SU-DHL-6 (cell line): ENCODE data around the gene PPT2.
A peak's percentile ranks its signal among the peaks of the same experiment; 100 is the strongest.

Source experiments
- H2AFZ ChIP-seq: fragments of 200-600 bp; sonication (generic); 2 replicates; pipeline ENCODE4 v1.6.1; 2014; ENCODE audit warnings: low read depth, mild to moderate bottlenecking, moderate library complexity, mixed read lengths, antibody characterized with exemption, low read length; ENCODE audit not compliant: severe bottlenecking
- H3F3A ChIP-seq: fragments of 200-600 bp; shearing (Covaris generic); 2 replicates; pipeline ENCODE4 v1.6.0; 2016; ENCODE audit warnings: antibody characterized with exemption, mild to moderate bottlenecking; ENCODE audit not compliant: insufficient read depth
- H3K27ac ChIP-seq: fragments of 200-600 bp; sonication (generic); 2 replicates; pipeline ENCODE4 v1.5.1; 2016; ENCODE audit warnings: low read depth, mild to moderate bottlenecking, low read length, moderate library complexity, mixed read lengths
- H3K27me3 ChIP-seq: fragments of 200-600 bp; sonication (generic), shearing (Covaris generic); 2 replicates; pipeline ENCODE4 v1.6.0; 2014; ENCODE audit warnings: mild to moderate bottlenecking, low read length
- H3K36me3 ChIP-seq: fragments of 200-600 bp; sonication (generic); 2 replicates; pipeline ENCODE4 v1.6.1; 2014; ENCODE audit warnings: mild to moderate bottlenecking, low read length, mixed read lengths
- H3K4me2 ChIP-seq: fragments of 300-600, 200-600 bp; shearing (Covaris generic), sonication (generic); 2 replicates; pipeline ENCODE4 v1.6.0; 2014; ENCODE audit warnings: low read length, low read depth, mild to moderate bottlenecking; ENCODE audit not compliant: poor library complexity, severe bottlenecking
- H3K4me3 ChIP-seq: fragments of 200-600 bp; sonication (generic); 2 replicates; pipeline ENCODE4 v1.5.1; 2014; ENCODE audit warnings: antibody characterized with exemption, low read length, mild to moderate bottlenecking, mixed read lengths; ENCODE audit not compliant: insufficient read depth, poor library complexity, severe bottlenecking
- H3K79me2 ChIP-seq: fragments of 200-600 bp; sonication (generic); 2 replicates; pipeline ENCODE4 v1.6.1; 2014; ENCODE audit warnings: mild to moderate bottlenecking, low read length, moderate library complexity; ENCODE audit not compliant: insufficient read depth
- H3K9ac ChIP-seq: fragments of 200-600 bp; sonication (generic); 2 replicates; pipeline ENCODE4 v1.7.0; 2014; ENCODE audit warnings: mild to moderate bottlenecking, low read length
- H3K9me2 ChIP-seq: fragments of 200-600 bp; sonication (generic); replicated peaks from 2 replicates; pipeline ENCODE4 v1.6.1; 2014; ENCODE audit warnings: low read length; ENCODE audit not compliant: insufficient read depth
- H3K9me3 ChIP-seq: fragments of 200-600 bp; sonication (generic); 2 replicates; pipeline ENCODE4 v1.6.1; 2014; ENCODE audit warnings: low read length, mixed read lengths; ENCODE audit not compliant: insufficient read depth
- H4K20me1 ChIP-seq: fragments of 200-600 bp; sonication (generic); 2 replicates; pipeline ENCODE4 v1.6.1; 2014; ENCODE audit warnings: low read depth, mild to moderate bottlenecking, antibody characterized with exemption, low read length, moderate library complexity, mixed read lengths
- EZH2phosphoT487 ChIP-seq: fragments of 200-600 bp; sonication (generic), shearing (Covaris generic); conservative IDR thresholded peaks from 2 replicates; pipeline ENCODE4 v1.6.1; 2018; ENCODE audit warnings: mild to moderate bottlenecking, antibody characterized with exemption, low read length, moderate library complexity, mixed read lengths
- TF ChIP-seq, protein P1 (sequence below): fragments of 200-600 bp; sonication (generic); IDR thresholded peaks from one replicate; pipeline ENCODE4 v1.5.1; 2017; ENCODE audit warnings: antibody characterized with exemption, mild to moderate bottlenecking, low read length, moderate library complexity; ENCODE audit not compliant: insufficient read depth, poor library complexity, severe bottlenecking

Gene PPT2

DNA sequence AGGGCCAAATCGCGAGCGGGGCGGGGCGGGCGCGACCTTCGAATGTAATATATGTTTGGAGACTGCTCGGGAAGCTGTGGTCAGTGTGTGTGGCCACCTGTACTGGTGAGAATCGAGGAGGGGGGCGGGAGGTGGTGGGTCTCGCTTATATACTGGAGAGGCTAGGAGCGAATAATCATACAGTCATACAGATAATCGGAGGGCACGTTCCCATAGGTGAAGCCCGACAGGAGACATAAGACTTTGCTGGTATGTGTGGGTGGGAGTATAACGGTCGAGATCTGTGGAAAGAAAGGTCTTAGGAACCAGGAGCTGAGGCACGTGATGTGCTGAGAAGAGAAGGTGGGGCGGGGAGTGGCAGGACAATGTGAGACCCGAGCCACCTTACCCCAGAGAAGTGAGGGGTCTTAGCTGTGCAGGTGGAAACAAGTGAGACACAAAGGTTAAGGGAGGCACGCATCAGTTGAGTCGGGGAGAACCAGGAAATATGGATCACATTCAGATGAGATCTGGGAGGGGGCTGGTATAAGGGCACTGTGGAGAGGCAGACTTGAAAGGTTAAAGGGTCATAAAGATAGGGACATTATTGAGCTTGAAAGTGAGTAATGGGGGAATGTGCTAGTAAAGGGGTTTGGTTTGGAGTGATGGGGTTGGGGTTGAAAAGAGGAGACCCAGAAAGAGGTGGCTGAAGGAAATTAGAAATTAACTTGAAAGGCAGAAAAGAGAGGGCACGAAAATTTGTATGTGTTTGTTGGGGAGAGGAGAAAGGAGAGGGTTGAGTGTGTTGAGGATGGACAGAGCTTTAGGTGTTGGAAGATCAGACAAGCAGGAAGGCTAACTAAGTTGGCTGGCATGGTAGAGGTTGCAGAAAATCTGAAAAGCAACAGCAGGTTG lies 24.9 kb downstream of the PPT2 start:
- peak overlapping the region; percentile 12 for H2AFZ ChIP-seq
- H4K20me1 ChIP-seq, result no peaks in the 10 kb centered on the region
- no peak for TF ChIP-seq EZH2phosphoT487
- TF ChIP-seq, protein P1, sequence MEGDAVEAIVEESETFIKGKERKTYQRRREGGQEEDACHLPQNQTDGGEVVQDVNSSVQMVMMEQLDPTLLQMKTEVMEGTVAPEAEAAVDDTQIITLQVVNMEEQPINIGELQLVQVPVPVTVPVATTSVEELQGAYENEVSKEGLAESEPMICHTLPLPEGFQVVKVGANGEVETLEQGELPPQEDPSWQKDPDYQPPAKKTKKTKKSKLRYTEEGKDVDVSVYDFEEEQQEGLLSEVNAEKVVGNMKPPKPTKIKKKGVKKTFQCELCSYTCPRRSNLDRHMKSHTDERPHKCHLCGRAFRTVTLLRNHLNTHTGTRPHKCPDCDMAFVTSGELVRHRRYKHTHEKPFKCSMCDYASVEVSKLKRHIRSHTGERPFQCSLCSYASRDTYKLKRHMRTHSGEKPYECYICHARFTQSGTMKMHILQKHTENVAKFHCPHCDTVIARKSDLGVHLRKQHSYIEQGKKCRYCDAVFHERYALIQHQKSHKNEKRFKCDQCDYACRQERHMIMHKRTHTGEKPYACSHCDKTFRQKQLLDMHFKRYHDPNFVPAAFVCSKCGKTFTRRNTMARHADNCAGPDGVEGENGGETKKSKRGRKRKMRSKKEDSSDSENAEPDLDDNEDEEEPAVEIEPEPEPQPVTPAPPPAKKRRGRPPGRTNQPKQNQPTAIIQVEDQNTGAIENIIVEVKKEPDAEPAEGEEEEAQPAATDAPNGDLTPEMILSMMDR, result no peak
- H3K9ac ChIP-seq, result peak overlapping the region; percentile 72
- H3K27ac ChIP-seq, result peak overlapping the region; percentile 44
- H3K27me3 ChIP-seq, result no peaks in the 10 kb centered on the region
- no peaks in the 10 kb centered on the region for H3K9me3 ChIP-seq
- H3F3A ChIP-seq, result peaks cover 16% of the 10 kb centered on the region
- H3K4me2 ChIP-seq, result peak overlapping the region; percentile 93
- no peaks in the 10 kb centered on the region for H3K36me3 ChIP-seq
- H3K4me3 ChIP-seq, result peak overlapping the region; percentile 68
- no peaks in the 10 kb centered on the region for H3K9me2 ChIP-seq
- H3K79me2 ChIP-seq, result peaks cover 31% of the 10 kb centered on the region

DNA sequence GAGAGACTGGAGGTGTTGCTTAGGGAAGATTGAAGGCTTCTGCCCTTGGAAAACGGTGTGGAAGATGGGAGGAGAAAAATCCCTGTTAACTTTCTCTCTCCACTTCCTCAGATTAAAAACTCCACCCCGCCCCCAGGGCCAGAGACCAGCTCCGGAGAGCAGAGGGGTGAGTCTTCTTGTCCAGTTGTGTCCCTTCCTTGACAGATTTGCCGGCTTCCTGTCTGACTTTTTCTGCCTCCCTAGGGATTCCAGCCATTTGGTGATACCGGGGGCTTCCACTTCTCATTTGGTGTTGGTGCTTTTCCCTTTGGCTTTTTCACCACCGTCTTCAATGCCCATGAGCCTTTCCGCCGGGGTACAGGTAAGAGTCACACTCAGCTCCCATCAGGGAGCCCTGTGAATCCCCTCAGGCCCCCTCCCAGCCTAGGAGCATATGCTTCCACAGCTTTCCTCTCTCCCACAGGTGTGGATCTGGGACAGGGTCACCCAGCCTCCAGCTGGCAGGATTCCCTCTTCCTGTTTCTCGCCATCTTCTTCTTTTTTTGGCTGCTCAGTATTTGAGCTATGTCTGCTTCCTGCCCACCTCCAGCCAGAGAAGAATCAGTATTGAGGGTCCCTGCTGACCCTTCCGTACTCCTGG lies 25.9 kb downstream of the PPT2 start:
- H3K27ac ChIP-seq, result no peak overlapping the region

DNA sequence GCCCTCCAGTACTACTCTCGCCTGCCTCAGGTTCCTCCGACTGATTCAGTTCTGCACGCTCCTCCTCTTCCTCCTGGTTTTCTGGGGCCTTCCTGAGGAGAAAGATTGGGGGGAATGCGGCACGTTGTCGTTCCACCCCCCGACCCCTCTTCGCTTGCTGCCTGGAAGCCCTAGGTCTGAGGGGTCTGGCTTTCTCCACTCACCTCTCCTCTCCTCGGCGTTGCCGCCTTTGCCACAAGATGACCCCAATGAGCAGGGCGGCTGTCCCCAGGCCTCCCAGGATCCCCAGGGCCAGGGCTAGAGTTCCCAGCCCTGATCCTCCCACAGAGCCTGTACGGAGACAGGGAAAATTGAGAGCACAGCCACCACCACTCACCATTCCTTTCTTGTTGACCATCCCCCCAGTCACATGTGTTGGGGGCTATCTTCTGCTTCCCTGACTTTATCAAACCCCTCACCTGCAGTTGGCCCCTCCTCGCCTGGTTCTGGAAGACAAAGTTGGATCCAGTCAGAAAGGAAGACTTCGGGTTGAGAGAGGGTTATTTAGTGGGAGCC lies 27.3 kb downstream of the PPT2 start:
- H2AFZ ChIP-seq, result no peak overlapping the region
- H3K4me3 ChIP-seq, result no peak overlapping the region
- no peaks in the 10 kb centered on the region for H3K9me2 ChIP-seq
- TF ChIP-seq, protein P1, result no peak
- TF ChIP-seq EZH2phosphoT487, result no peak
- H3K36me3 ChIP-seq, result no peaks in the 10 kb centered on the region
- no peaks in the 10 kb centered on the region for H4K20me1 ChIP-seq
- H3K4me2 ChIP-seq, result no peak overlapping the region
- peaks cover 12% of the 10 kb centered on the region for H3K79me2 ChIP-seq
- no peaks in the 10 kb centered on the region for H3K27me3 ChIP-seq
- no peak overlapping the region for H3K9ac ChIP-seq
- peaks cover 15% of the 10 kb centered on the region for H3F3A ChIP-seq
- no peaks in the 10 kb centered on the region for H3K9me3 ChIP-seq
- H3K27ac ChIP-seq, result no peak overlapping the region

More for the DNA sequence above, 25.9 kb downstream of the PPT2 start:
- Histone ChIP-seq H3F3A (peaks cover 16% of the 10 kb centered on the region), H3K36me3 (no peaks in the 10 kb centered on the region), H3K9me2 (no peaks in the 10 kb centered on the region), H4K20me1 (no peaks in the 10 kb centered on the region), H2AFZ (no peak overlapping the region), H3K9me3 (no peaks in the 10 kb centered on the region), H3K27me3 (no peaks in the 10 kb centered on the region), H3K79me2 (peaks cover 21% of the 10 kb centered on the region), H3K9ac (peak overlapping the region; percentile 72; the same call in 1 of the 2 replicates), H3K4me2 (peak overlapping the region; percentile 93), H3K4me3 (no peak overlapping the region)
- no peak for TF ChIP-seq EZH2phosphoT487
- TF ChIP-seq, protein P1, result no peak
